Measurements from ENCODE around the gene SCT. TPM values are rescaled to one million over a fixed set of nuclear protein-coding genes. Genes with fewer than 3 reads are reported as not detected.

SCT gene
- total RNA-seq, 4 donors from 2014 or later, result not detected

DNA sequence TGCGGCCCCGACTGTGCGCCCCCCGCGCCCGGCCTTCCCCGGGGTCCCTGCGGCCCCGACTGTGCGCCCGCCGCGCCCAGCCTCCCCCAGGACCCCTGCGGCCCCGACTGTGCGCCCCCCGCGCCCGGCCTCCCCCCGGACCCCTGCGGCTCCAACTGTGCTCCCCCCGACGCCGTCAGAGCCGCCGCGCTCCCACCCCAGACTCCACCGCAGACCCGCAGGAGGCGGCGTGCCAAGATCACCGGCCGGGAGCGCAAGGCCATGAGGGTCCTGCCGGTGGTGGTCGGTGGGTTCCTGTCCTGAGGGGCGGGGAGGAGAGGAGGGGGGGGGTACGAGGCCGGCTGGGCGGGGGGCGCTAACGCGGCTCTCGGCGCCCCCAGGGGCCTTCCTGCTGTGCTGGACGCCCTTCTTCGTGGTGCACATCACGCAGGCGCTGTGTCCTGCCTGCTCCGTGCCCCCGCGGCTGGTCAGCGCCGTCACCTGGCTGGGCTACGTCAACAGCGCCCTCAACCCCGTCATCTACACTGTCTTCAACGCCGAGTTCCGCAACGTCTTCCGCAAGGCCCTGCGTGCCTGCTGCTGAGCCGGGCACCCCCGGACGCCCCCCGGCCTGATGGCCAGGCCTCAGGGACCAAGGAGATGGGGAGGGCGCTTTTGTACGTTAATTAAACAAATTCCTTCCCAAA, 13.2 kb upstream of the SCT start:
- TF ChIP-seq, protein P1, sequence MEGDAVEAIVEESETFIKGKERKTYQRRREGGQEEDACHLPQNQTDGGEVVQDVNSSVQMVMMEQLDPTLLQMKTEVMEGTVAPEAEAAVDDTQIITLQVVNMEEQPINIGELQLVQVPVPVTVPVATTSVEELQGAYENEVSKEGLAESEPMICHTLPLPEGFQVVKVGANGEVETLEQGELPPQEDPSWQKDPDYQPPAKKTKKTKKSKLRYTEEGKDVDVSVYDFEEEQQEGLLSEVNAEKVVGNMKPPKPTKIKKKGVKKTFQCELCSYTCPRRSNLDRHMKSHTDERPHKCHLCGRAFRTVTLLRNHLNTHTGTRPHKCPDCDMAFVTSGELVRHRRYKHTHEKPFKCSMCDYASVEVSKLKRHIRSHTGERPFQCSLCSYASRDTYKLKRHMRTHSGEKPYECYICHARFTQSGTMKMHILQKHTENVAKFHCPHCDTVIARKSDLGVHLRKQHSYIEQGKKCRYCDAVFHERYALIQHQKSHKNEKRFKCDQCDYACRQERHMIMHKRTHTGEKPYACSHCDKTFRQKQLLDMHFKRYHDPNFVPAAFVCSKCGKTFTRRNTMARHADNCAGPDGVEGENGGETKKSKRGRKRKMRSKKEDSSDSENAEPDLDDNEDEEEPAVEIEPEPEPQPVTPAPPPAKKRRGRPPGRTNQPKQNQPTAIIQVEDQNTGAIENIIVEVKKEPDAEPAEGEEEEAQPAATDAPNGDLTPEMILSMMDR (IDR thresholded peaks at IDR 0.05; ENCODE audit: low read depth), result no peak

DNA sequence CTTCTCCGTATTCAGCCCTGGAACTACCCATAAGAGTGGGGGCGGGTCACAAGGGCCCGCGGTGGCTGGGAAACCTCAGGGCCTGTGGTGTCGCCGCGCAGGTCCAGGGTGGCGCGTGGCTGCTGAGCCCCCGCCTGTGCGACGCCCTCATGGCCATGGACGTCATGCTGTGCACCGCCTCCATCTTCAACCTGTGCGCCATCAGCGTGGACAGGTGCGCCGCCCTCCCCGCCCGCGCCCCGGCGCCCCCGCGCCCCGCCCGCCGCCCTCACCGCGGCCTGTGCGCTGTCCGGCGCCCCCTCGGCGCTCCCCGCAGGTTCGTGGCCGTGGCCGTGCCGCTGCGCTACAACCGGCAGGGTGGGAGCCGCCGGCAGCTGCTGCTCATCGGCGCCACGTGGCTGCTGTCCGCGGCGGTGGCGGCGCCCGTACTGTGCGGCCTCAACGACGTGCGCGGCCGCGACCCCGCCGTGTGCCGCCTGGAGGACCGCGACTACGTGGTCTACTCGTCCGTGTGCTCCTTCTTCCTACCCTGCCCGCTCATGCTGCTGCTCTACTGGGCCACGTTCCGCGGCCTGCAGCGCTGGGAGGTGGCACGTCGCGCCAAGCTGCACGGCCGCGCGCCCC, 12.5 kb upstream of the SCT start:
- TF ChIP-seq, protein P1 (IDR thresholded peaks at IDR 0.05; ENCODE audit: low read depth), result no peak

DNA sequence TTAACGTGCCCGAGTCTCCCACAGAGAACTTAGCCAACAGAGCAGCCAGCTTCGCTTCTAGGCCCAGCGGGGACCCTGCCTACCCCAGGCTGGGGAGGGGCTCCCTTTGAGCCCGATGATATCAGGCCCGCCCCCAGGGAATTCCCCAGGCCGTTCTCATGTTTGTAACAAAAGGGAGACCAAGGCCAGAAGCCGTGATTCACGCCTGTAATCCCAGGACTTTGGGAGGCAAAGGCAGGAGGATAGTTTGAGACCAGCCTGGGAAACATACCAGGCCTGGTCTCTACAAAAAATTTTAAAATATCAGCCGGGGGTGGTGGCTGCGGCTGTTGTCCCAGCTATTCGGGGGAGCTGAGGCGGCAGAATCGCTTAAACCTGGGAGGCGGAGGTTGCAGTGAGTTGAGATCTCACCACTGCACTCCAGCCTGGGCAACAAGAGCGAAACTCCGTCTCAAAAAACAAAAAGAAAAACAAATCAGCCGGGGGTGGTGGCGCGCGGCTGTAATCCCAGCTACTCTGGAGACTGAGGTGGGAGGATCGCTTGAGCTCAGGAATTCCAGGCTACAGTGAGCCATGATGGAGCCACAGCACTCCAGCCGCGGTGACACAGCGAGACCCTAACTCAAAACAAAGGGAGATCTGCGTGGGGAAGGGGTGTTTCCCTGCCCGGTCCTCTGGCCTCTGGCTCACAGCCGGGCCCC, 11.8 kb upstream of the SCT start:
- TF ChIP-seq, protein P1 (IDR thresholded peaks at IDR 0.05; ENCODE audit: low read depth), result no peak

DNA sequence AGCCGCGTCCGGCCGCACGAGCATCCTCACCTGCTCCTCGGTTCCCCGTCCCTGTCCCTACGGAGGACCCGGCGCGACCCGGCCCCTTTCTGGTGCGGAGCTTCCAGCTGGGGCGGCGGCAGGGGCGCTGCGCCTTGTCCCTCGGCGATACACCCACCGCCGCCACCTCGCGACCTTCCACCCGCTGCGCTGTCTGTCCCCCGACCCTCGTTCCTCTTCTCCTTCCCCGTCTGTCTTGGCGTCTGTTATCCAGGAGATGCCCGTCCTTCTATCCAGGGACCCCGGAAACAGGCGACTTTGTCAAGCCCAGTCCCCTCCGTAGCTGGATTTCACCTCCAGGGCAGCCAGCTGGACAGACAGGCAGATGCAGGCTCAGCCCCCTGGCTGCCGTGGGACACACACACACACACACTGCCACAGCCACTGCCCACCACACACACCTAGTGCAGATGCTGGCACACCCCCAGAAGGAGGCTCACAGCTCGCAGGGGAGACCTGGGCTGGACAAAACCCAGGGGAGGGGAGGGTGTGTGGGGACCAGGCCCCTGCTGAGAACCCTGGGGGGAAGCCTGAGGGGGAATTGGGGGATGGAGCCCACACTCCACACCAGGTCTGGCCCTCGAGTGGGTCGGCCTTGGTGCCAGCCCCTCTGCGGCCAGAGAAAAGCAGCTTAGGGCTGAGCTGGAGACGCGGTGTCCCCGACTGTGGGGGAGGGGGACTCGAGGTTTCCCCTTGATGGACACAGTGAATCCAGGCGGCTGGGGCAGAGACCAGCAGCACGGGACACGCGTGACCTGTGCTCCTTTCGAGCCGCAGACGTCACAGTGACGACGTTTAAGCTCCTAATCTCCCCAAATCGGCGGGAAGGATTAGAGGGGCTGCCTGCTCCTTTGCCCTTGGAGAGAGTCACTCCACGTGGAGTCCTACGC, 10.9 kb upstream of the SCT start:
- TF ChIP-seq, protein P1 (IDR thresholded peaks at IDR 0.05; ENCODE audit: low read depth), result no peak

DNA sequence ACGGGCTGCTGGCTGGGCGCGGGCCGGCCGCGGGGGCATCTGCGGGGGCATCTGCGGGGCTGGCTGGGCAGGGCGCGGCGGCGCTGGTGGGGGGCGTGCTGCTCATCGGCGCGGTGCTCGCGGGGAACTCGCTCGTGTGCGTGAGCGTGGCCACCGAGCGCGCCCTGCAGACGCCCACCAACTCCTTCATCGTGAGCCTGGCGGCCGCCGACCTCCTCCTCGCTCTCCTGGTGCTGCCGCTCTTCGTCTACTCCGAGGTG, 10.3 kb upstream of the SCT start:
- TF ChIP-seq, protein P1 (IDR thresholded peaks at IDR 0.05; ENCODE audit: low read depth), result no peak

DNA sequence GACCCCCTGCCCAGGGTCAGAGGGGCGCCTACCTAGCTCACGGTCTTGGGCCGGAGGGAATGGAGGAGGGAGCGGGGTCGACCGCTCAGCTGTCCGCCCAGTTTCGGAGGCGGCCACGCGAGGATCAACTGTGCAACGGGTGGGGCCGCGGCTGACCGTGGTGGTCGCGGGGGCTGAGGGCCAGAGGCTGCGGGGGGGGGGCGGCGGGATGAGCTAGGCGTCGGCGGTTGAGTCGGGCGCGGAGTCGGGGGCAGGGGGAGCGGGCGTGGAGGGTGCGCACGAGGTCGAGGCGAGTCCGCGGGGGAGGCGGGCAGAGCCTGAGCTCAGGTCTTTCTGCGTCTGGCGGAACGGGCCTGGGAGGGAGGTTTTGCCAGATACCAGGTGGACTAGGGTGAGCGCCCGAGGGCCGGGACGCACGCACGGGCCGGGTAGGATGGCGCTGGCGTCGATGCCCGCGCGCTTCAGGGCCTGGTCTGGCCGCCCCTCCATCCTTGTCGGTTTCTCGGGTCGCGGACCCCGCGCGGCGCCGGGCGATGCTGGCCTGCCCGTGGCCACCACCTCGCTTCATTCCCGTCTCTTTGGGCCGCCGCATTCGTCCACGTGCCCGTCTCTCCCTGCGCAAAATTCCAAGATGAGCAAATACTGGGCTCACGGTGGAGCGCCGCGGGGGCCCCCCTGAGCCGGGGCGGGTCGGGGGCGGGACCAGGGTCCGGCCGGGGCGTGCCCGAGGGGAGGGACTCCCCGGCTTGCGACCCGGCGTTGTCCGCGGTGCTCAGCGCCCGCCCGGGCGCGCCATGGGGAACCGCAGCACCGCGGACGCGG, 9.7 kb upstream of the SCT start, which contains the start of gene DRD4:
Gene DRD4, plus strand, starts transcription at position 759 of the 822 bp plus-strand sequence. Its CDS starts 36 bp downstream, at position 795.
- TF ChIP-seq, protein P1 (IDR thresholded peaks at IDR 0.05; ENCODE audit: low read depth), result no peak
